H54 (cell line): ENCODE data around the gene SIPA1L3.

Experiments
- DNase-seq: peaks from one replicate; pipeline ENCODE4 v3.0.0; 2011; ENCODE audit warnings: low spot score, mixed read lengths; ENCODE audit not compliant: insufficient read length
- FAIRE-seq: peaks from 3 replicates; lab custom pipeline; 2011; peaks lifted over from hg19 to GRCh38; lab: Jason Lieb, UNC
- POLR2A ChIP-seq: IDR thresholded peaks from 2 replicates; pipeline ENCODE4 v1.6.1; 2011; ENCODE audit warnings: low read depth, mild to moderate bottlenecking, low read length

SIPA1L3 gene

GRCh38 chr19:38076337-38076736, 169.3 kb downstream of the SIPA1L3 start:
- no peak for TF ChIP-seq POLR2A
- no peak for DNase-seq
- FAIRE-seq = no peak

DNA sequence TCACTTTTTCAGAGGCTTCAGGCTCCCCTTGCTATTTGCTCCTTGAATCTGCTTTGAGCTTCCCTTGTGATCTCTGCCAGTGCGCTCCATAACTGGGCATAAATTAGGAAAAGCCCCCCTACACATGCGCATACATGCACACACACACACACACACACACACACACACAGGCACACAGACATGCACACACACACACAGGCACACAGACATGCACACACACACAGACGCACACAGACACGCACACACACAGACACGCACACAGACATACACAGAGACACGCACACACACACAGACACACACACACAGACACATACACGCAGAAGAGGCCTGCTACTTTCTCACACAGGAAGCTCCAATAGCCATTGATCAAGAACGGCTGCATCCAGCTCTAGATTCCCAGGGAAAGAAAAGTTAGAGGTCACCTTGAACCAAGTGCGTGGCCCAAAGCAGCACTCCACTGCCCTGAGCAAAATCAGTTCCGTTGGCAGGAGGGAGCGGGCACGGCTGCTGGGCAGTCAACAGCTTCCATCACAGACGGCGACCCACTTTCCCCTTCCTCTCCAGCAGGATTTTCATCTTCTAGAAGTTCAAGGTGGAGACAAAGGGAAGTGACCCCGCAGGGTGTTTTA, 171.4 kb downstream of the SIPA1L3 start:
- no peak for TF ChIP-seq POLR2A
- FAIRE-seq (no peak), DNase-seq (no peak)

- DNase-seq (peak; percentile 99), FAIRE-seq (peak; percentile 96)
- TF ChIP-seq POLR2A = no peak
Observed at GRCh38 chr19:38079926-38080380, 172.9 kb downstream of the SIPA1L3 start.

DNA sequence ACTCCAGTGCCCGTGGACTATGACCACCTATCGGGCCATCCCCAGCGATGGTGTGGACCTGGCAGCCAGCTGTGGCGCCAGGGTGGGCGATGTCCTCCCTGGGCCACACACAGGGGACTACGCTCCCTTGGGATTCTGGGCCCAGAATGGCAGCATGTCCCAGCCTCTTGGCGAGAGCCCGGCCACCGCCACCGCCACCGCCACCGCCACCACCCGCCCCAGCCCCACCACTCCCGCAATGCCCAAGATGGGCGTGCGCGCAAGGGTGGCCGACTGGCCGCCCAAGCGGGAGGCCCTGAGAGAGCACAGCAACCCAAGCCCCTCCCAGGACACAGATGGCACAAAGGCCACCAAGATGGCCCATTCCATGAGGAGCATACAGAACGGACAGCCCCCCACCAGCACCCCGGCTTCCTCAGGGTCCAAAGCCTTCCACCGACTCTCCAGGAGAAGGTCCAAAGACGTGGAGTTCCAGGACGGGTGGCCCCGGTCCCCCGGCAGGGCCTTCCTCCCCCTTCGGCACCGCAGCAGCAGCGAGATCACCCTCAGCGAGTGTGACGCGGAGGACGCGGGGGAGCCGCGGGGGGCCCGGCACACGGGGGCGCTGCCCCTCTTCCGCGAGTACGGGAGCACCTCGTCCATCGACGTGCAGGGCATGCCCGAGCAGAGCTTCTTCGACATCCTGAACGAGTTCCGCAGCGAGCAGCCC, 174.7 kb downstream of the SIPA1L3 start:
- DNase-seq (no peak), FAIRE-seq (no peak)
- TF ChIP-seq POLR2A = no peak

GRCh38 chr19:38082256-38083118, 175.5 kb downstream of the SIPA1L3 start:
- no peak for TF ChIP-seq POLR2A
- no peak for DNase-seq
- no peak for FAIRE-seq

DNA sequence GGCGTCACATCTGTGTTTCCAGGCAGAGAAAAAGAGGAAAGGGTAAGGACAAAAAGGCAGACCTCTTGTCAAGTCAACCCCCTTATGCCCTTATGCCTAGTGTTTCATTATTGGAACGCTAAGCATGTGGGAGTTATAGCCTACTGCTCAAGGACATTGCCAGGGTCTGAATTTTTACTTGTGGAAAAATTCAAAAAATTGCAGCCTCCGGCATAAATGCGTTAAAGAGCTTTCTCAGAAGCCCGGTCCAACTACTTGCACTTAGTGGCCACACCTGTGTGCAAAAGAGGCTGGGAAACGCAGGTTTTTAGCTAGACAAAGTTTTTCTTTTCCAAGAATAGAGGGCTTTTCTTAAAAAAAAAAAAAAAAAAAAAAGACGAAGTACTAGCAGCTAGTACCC, 177.2 kb downstream of the SIPA1L3 start:
- DNase-seq = no peak
- no peak for TF ChIP-seq POLR2A
- FAIRE-seq = no peak

- TF ChIP-seq POLR2A = no peak
- DNase-seq = no peak
- FAIRE-seq = no peak
Observed at GRCh38 chr19:38089440-38089839, 182.4 kb downstream of the SIPA1L3 start.

DNA sequence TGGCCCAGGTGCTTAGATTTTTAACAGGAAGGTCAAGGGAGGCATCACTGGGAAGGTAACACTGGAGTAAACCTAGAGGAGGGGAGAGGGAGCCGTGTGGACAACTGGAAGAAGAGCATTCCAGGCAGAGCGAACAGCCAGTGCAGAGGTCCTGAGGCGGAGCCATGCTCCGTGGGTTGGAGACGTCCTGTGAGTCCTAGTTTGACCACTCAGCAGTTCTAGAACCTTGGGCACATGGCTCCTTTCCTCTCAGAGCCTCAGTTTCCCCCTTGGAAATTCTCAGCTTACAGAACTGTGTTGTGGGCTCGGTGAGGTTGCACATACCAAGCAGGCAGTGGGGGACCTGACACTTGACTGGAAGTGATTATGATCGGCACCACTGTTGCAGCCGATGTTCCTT, 186.1 kb downstream of the SIPA1L3 start:
- no peak for FAIRE-seq
- TF ChIP-seq POLR2A = no peak
- no peak for DNase-seq

DNA sequence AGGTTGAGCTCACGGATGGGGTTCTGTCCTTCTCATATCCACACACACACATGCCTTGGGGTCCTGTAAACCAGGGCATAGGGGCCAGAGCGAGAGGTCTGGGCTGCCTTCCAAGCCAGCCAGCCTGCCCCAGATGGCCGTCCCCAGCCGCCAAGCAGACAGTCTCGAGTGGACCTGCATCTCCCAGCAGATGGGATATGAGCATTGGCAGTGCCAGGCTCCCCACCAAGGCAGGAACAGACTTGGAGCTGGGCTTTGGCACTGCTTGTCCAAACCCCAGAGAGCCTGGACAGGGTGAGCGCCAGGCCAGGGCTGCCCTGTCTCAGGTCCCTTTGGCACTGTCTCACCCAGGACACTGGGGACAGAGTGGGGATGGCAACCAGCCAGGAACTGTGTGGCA, 186.6 kb downstream of the SIPA1L3 start:
- DNase-seq (no peak), FAIRE-seq (no peak)
- no peak for TF ChIP-seq POLR2A

DNA sequence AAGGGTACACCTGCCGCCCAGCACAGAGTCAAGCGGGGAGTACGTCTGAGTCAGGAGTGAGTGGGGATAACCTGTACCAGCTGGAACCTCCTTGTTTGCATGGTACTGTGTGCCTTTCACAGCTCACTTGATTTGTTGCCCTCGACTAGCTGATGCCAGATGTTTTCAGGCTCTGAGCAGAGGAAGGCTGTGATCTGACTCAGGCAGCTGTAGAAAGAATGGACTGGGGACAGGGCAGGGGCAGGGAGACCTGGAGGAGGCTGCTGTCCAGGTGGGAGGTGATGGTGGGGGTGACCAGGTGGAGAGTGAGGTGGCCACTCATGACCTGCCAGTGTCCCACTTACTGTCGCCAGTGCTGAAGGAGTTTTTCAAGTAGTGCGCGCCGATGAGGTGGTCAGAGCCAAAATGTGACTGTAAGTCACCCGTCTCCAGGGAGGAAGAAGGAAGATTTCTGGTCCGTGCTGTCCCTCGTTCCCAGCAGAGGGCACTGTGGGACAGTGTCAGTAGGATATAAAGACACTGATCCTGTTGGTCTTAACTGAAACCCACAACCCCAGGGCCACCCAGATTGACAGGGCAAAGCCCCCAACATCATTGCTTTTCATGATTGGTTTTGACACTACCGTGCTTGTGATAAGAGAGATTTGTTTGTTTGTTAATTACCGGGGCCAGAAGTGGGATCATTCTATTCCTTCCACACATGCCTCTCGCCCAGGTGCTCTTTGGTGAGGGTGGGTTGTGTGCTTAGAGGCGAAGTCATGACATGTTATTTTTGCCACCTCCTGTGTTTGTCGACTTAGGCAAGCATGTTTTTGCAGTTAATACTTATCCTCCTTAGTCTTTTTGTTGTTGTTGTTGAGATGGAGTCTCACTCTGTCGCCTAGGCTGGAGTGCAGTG, 188.7 kb downstream of the SIPA1L3 start:
- FAIRE-seq (no peak), DNase-seq (peak; percentile 75)
- no peak for TF ChIP-seq POLR2A

- FAIRE-seq (no peak), DNase-seq (no peak)
Observed at GRCh38 chr19:38099966-38100365, 193.0 kb downstream of the SIPA1L3 start.

GRCh38 chr19:38100589-38100988, 193.6 kb downstream of the SIPA1L3 start:
- no peak for DNase-seq
- FAIRE-seq = no peak
- TF ChIP-seq POLR2A = no peak

More at GRCh38 chr19:38099966-38100365, 193.0 kb downstream of the SIPA1L3 start:
- TF ChIP-seq POLR2A = no peak

GRCh38 chr19:38101723-38102122, 194.7 kb downstream of the SIPA1L3 start:
- no peak for DNase-seq
- TF ChIP-seq POLR2A = no peak
- FAIRE-seq = no peak
